Gastroesophageal sphincter (tissue), 3 donors: ENCODE measurements around the gene TMTC1.

Experiments used
- CTCF ChIP-seq, 4 experiments: fragments of 200-600 bp in 2 of 4; fragments of 450-650 bp in 2 of 4; sonication (generic) in 1 of 4; IDR thresholded peaks; one replicate each; pipeline ENCODE4 v1.5.1; 2017 to 2019; ENCODE audit warnings: antibody characterized with exemption in 4 of 4, mild to moderate bottlenecking in 2 of 4, moderate library complexity in 2 of 4
- EP300 ChIP-seq: sonication (generic); formaldehyde crosslinking; IDR thresholded peaks from one replicate; pipeline ENCODE4 v1.6.1; 2017; ENCODE audit warnings: antibody characterized with exemption, mild to moderate bottlenecking
- POLR2A ChIP-seq, 2 donors: fragments of 450-650 bp; IDR thresholded peaks; one replicate each; pipeline ENCODE4 v1.6.1; 2017; ENCODE audit warnings: antibody characterized with exemption in 2 of 2, mild to moderate bottlenecking in 2 of 2, moderate library complexity in 1 of 2

GRCh38 chr12:29703528-29703927, 80.2 kb downstream of the TMTC1 start:
- TF ChIP-seq CTCF (IDR thresholded peaks at IDR 0.05) = no peak
- TF ChIP-seq POLR2A (IDR thresholded peaks at IDR 0.05) = no peak
- TF ChIP-seq EP300 = no peak
